NCI-H2081 (cell line): Measurements from ENCODE around the gene FBLN1.

Experiments used
- DNase-seq, 2 experiments: peaks; one replicate each; lab custom pipeline; 2025; lab: John Stamatoyannopoulos, UW

Gene FBLN1

GRCh38 chr22:45640941-45641621, 138.4 kb downstream of the FBLN1 start:
- no peak for DNase-seq

GRCh38 chr22:45642986-45643385, 140.3 kb downstream of the FBLN1 start:
- no peak for DNase-seq

GRCh38 chr22:45644714-45645113, 142.0 kb downstream of the FBLN1 start:
- no peak for DNase-seq

- DNase-seq, result no peak
These were observed 142.5 kb downstream of the FBLN1 start for GRCh38 chr22:45645150-45645525.

GRCh38 chr22:45645526-45646414, 143.1 kb downstream of the FBLN1 start:
- DNase-seq, result peak; percentile 11 to 36

- no peak for DNase-seq
These were observed 145.0 kb downstream of the FBLN1 start for GRCh38 chr22:45647532-45648225.

GRCh38 chr22:45648301-45649117, 145.8 kb downstream of the FBLN1 start:
- no peak for DNase-seq

- no peak for DNase-seq
These were observed 147.1 kb downstream of the FBLN1 start for GRCh38 chr22:45649809-45650208.

GRCh38 chr22:45650721-45651120, 148.0 kb downstream of the FBLN1 start:
- peak in 1 of 2 experiments; percentile 18 for DNase-seq
